ENCODE results near the gene GMPR2.
A peak's percentile ranks its signal among the peaks of the same experiment; 100 is the strongest.

DNA sequence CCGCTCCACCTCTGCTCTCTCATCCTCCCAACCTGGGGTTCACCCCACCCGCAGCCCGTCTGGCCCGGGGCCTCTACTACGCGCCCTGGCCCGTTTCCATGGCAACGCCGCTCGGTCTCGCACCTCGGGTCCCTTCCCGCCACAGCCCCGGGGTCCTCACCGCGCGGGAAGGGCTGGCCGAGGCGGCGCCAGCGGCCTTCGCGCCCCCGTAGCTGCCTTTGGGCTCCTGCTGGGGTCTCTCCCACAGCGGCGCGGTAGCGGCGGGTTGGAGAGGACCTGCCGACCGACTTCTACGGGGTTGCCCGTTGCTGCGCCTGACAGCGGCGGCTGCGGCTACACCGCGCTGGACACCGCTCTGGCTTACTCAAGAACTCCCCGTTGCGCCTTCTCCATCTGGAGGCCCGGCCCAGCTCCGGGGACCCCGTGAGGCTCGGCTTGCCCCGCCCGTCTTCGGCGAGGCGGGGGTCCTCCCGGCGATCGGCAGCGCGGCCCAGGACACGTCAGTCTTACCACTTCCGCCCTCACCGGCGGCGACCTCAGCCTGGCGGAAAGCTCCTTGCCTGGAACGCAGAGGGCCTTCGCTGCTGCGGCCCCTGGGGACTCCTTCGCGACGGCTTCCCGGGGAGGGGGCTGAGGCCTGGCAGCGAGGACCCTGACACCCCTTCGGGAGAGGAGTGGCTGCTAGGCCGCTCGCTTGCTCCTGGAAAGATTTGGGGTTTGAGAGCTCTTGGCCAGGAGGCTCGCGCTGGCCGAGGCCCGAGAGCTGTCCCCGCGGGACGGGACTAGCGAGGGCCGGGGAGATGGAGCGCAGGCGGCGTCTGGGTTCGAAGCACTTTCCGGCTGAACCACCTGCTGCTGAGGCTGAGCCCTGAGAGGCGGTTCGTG is 37.3 kb upstream of the GMPR2 start, which contains the start of gene TM9SF1:
- TF ChIP-seq POLR2AphosphoS5 (IDR thresholded peaks at IDR 0.05; ENCODE audit: low read depth) (peak; percentile 75), STAT1 (IDR thresholded peaks at IDR 0.05; ENCODE audit: unreplicated experiment) (no peak), EZH2phosphoT487 (IDR thresholded peaks at IDR 0.05; ENCODE audit: unreplicated experiment) (no peak), EZH2 (IDR thresholded peaks at IDR 0.05; ENCODE audit: low read depth, unreplicated experiment) (no peak), NANOG (IDR thresholded peaks at IDR 0.05; ENCODE audit: borderline replicate concordance) (no peak), CREB1 (CRISPR knock-in tag; IDR thresholded peaks at IDR 0.05; ENCODE audit: low read depth) (peak; percentile 90), ZNF331 (CRISPR knock-in tag; IDR thresholded peaks at IDR 0.05; ENCODE audit: low read depth) (no peak), JUNB (IDR thresholded peaks at IDR 0.05; ENCODE audit: unreplicated experiment) (no peak)
- TF ChIP-seq, protein P1, sequence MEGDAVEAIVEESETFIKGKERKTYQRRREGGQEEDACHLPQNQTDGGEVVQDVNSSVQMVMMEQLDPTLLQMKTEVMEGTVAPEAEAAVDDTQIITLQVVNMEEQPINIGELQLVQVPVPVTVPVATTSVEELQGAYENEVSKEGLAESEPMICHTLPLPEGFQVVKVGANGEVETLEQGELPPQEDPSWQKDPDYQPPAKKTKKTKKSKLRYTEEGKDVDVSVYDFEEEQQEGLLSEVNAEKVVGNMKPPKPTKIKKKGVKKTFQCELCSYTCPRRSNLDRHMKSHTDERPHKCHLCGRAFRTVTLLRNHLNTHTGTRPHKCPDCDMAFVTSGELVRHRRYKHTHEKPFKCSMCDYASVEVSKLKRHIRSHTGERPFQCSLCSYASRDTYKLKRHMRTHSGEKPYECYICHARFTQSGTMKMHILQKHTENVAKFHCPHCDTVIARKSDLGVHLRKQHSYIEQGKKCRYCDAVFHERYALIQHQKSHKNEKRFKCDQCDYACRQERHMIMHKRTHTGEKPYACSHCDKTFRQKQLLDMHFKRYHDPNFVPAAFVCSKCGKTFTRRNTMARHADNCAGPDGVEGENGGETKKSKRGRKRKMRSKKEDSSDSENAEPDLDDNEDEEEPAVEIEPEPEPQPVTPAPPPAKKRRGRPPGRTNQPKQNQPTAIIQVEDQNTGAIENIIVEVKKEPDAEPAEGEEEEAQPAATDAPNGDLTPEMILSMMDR (conservative IDR thresholded peaks at IDR 0.05; ENCODE audit: low read depth in 2 of 2): no peak
- TF ChIP-seq, protein P2, sequence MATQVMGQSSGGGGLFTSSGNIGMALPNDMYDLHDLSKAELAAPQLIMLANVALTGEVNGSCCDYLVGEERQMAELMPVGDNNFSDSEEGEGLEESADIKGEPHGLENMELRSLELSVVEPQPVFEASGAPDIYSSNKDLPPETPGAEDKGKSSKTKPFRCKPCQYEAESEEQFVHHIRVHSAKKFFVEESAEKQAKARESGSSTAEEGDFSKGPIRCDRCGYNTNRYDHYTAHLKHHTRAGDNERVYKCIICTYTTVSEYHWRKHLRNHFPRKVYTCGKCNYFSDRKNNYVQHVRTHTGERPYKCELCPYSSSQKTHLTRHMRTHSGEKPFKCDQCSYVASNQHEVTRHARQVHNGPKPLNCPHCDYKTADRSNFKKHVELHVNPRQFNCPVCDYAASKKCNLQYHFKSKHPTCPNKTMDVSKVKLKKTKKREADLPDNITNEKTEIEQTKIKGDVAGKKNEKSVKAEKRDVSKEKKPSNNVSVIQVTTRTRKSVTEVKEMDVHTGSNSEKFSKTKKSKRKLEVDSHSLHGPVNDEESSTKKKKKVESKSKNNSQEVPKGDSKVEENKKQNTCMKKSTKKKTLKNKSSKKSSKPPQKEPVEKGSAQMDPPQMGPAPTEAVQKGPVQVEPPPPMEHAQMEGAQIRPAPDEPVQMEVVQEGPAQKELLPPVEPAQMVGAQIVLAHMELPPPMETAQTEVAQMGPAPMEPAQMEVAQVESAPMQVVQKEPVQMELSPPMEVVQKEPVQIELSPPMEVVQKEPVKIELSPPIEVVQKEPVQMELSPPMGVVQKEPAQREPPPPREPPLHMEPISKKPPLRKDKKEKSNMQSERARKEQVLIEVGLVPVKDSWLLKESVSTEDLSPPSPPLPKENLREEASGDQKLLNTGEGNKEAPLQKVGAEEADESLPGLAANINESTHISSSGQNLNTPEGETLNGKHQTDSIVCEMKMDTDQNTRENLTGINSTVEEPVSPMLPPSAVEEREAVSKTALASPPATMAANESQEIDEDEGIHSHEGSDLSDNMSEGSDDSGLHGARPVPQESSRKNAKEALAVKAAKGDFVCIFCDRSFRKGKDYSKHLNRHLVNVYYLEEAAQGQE (IDR thresholded peaks at IDR 0.05; ENCODE audit: unreplicated experiment): no peak
- TF ChIP-seq, protein P3, sequence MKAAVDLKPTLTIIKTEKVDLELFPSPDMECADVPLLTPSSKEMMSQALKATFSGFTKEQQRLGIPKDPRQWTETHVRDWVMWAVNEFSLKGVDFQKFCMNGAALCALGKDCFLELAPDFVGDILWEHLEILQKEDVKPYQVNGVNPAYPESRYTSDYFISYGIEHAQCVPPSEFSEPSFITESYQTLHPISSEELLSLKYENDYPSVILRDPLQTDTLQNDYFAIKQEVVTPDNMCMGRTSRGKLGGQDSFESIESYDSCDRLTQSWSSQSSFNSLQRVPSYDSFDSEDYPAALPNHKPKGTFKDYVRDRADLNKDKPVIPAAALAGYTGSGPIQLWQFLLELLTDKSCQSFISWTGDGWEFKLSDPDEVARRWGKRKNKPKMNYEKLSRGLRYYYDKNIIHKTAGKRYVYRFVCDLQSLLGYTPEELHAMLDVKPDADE (IDR thresholded peaks at IDR 0.05): peak; percentile 82
